Measurements from ENCODE around the gene VEGFA. TPM values are rescaled to one million over a fixed set of nuclear protein-coding genes. Genes with fewer than 3 reads are reported as not detected.

Gene VEGFA
- total RNA-seq, 1 donor from 2014 or later, result 267 TPM

DNA sequence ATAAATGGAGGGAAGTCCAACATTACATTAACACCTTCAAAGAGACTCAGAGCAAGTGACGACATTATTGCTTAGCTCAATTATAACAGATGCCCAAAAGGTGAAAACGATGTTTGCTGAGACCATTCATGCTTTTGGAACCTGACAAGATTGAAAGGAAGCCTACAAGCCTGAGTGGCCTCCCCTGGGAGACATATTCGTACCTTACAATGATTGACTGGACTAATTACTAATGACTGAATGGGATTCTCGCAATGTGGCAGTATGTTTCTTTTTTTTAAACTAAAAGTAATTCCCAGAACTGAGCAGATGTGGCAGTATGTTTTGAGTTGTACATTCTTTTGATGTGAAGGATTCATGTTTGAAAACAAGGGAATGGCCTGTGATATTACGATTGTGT lies 49.9 kb downstream of the VEGFA start:
- no peaks in the 10 kb centered on the region for H3K36me3 Mint-ChIP-seq (ENCODE audit: insufficient read depth)
- H3K27me3 Mint-ChIP-seq, result peaks cover 3% of the 10 kb centered on the region
- H3K27ac Mint-ChIP-seq, result no peak overlapping the region
- H3K4me1 Mint-ChIP-seq (ENCODE audit: low read depth), result peaks cover 45% of the 10 kb centered on the region
- no peak for DNase-seq (ENCODE audit: low spot score, unreplicated experiment)
- TF ChIP-seq, protein P1, sequence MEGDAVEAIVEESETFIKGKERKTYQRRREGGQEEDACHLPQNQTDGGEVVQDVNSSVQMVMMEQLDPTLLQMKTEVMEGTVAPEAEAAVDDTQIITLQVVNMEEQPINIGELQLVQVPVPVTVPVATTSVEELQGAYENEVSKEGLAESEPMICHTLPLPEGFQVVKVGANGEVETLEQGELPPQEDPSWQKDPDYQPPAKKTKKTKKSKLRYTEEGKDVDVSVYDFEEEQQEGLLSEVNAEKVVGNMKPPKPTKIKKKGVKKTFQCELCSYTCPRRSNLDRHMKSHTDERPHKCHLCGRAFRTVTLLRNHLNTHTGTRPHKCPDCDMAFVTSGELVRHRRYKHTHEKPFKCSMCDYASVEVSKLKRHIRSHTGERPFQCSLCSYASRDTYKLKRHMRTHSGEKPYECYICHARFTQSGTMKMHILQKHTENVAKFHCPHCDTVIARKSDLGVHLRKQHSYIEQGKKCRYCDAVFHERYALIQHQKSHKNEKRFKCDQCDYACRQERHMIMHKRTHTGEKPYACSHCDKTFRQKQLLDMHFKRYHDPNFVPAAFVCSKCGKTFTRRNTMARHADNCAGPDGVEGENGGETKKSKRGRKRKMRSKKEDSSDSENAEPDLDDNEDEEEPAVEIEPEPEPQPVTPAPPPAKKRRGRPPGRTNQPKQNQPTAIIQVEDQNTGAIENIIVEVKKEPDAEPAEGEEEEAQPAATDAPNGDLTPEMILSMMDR (IDR thresholded peaks at IDR 0.05; ENCODE audit: unreplicated experiment), result no peak
- no peak overlapping the region for H3K4me3 Mint-ChIP-seq (ENCODE audit: low read depth)
- peaks cover 4% of the 10 kb centered on the region for H3K9me3 Mint-ChIP-seq (ENCODE audit: low read depth)

DNA sequence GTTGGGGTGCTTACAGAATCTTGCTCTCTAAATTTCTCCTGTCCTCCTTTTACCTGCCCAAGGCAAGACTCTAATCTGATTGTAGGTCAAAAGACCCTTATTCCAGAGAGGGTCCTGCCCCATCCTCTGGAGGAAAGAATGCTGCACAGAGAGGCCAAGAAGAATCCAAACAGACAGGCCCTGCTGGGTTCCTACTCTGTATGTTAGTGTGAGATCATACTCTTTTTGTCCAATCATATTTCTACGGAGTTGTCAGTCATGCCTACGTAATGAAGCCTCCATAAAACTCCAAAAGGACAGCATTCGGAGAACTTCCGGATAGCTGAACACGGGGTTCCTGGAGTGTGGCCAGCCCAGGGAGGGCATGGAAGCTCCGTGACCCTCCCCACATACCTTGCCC lies 50.5 kb downstream of the VEGFA start:
- TF ChIP-seq, protein P1 (IDR thresholded peaks at IDR 0.05; ENCODE audit: unreplicated experiment), result no peak
- Mint-ChIP-seq H3K27ac (no peak overlapping the region), H3K36me3 (ENCODE audit: insufficient read depth) (no peaks in the 10 kb centered on the region), H3K9me3 (ENCODE audit: low read depth) (peaks cover 4% of the 10 kb centered on the region), H3K4me1 (ENCODE audit: low read depth) (peaks cover 48% of the 10 kb centered on the region), H3K27me3 (peaks cover 3% of the 10 kb centered on the region), H3K4me3 (ENCODE audit: low read depth) (no peak overlapping the region)
- DNase-seq (ENCODE audit: low spot score, unreplicated experiment), result no peak

DNA sequence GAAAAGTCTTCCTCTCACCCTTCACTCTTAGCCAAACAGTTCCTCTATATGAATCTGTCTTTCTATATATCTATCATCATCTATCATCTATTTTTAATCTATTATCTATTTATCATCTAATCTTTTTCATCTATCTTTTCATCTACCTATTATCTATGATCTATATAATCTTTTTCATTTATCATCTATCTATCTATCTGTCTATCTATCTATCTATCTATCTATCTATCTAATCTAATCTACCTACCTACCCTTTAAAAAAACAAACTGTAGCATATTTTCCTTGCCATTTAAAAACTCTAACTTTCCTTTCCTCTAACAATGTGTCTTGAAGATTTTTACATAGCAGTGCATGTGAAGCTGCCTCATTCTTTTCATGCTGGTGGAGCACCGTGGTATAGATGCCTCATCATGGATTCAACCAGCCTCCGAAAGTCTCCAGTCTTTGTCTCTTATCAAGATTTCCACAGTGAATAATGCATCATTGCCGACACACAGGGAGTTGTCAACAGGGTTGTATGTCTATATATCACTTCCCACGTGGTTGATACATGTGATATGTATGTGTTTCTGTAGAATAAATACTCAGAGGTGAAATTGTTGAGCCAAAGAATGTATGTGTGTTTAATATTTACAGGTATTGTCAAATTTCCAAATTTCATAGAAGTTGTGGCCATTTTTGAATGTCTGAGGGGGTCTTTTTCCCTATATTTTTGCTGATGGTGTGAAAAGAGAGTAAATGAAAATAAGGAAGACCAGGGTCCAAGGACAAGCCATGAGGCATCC lies 51.3 kb downstream of the VEGFA start:
- Mint-ChIP-seq H3K4me1 (ENCODE audit: low read depth) (peaks cover 53% of the 10 kb centered on the region), H3K27me3 (peaks cover 1% of the 10 kb centered on the region), H3K4me3 (ENCODE audit: low read depth) (no peak overlapping the region), H3K27ac (peak overlapping the region; percentile 12), H3K9me3 (ENCODE audit: low read depth) (peaks cover 4% of the 10 kb centered on the region), H3K36me3 (ENCODE audit: insufficient read depth) (no peaks in the 10 kb centered on the region)
- no peak for DNase-seq (ENCODE audit: low spot score, unreplicated experiment)
- TF ChIP-seq, protein P1 (IDR thresholded peaks at IDR 0.05; ENCODE audit: unreplicated experiment), result no peak

DNA sequence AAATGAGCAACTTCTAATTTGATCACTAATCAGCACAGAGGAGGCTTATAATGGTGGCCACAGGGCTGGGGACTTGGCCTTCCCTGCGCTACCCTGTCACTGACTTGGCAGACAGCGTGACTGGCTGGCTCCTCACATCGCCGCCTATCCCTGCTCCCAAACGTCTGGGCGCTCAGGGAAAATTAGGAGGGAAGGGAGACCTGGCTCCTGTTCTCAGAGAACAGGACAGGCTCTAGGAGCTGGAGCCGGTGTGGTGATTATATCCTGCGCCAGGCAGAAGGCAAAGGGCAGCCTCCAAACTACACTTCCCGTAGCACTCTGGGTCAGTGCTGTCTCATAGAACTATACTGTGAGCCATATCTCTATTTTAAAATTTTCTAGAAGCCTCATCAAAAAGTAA lies 53.4 kb downstream of the VEGFA start:
- peak overlapping the region; percentile 93 for H3K27ac Mint-ChIP-seq
- H3K4me1 Mint-ChIP-seq (ENCODE audit: low read depth), result peaks cover 61% of the 10 kb centered on the region
- DNase-seq (ENCODE audit: low spot score, unreplicated experiment), result no peak
- no peak overlapping the region for H3K4me3 Mint-ChIP-seq (ENCODE audit: low read depth)
- no peaks in the 10 kb centered on the region for H3K27me3 Mint-ChIP-seq
- no peaks in the 10 kb centered on the region for H3K36me3 Mint-ChIP-seq (ENCODE audit: insufficient read depth)
- TF ChIP-seq, protein P1 (IDR thresholded peaks at IDR 0.05; ENCODE audit: unreplicated experiment), result no peak
- H3K9me3 Mint-ChIP-seq (ENCODE audit: low read depth), result peaks cover 4% of the 10 kb centered on the region

DNA sequence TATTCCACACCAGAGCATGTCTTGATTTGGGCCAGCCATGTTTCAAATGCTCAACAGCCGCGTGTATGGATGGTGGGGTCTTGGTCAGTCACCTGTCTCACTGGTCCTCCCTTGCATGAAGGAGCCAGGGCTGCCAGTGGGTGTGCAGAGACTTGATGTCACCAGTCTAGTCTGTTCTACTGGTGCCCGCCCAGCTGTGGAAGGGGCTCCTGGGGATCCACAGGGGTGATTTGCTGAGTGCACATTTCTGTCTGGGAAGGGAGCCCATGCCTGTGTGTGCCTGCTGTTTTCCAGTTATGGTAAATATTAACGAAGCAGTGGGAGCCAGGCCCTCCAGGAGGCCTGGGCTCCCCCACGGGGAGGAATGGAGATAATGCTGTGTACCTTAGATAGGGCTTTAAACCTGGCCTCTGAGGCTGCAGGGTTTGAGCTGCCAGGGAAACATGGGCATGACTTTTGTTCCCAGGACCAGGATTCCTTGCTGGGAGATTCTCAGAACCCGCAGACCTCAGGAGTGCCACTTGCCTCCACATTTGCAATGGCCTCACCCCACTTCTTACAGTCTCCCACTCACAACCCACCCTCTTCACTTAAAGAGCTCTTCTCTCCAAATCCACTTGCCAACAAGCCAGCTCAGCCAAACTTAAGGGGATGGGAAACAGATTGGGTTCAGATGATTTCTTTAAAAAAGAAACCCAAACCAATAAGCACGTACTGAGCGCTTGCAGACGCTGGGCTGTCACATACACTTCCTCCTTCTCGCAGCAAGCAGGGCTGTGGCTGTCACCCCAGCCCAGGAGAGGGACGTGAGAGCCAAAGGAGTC lies 54.1 kb downstream of the VEGFA start:
- H3K27ac Mint-ChIP-seq, result peak overlapping the region; percentile 93
- H3K27me3 Mint-ChIP-seq, result no peaks in the 10 kb centered on the region
- peaks cover 63% of the 10 kb centered on the region for H3K4me1 Mint-ChIP-seq (ENCODE audit: low read depth)
- H3K9me3 Mint-ChIP-seq (ENCODE audit: low read depth), result peaks cover 4% of the 10 kb centered on the region
- no peaks in the 10 kb centered on the region for H3K36me3 Mint-ChIP-seq (ENCODE audit: insufficient read depth)
- no peak for DNase-seq (ENCODE audit: low spot score, unreplicated experiment)
- TF ChIP-seq, protein P1 (IDR thresholded peaks at IDR 0.05; ENCODE audit: unreplicated experiment), result peak; percentile 9
- peak overlapping the region; percentile 35 for H3K4me3 Mint-ChIP-seq (ENCODE audit: low read depth)
